SK-N-SH (cell line): ENCODE data around the gene RPL26. TPM values are rescaled to one million over a fixed set of nuclear protein-coding genes. Genes with fewer than 3 reads are reported as not detected.

ENCODE experiments used
- CTCF ChIA-PET: fragments of 300-600, 350-600 bp; formaldehyde crosslinking; extraction: SDS; loops from one replicate; lab custom pipeline; 2021; lab: Yijun Ruan, JAX
- POLR2A ChIA-PET: fragments of 350-600 bp; sonication (Branson Sonifier 250); formaldehyde crosslinking; extraction: SDS; loops from one replicate; lab custom pipeline; 2020; ENCODE audit warnings: antibody characterized with exemption, inconsistent platforms; lab: Yijun Ruan, JAX
- DNase-seq: peaks from one replicate; pipeline ENCODE4 v3.0.0; 2012
- H2AFZ ChIP-seq: fragments of 200-600 bp; sonication (generic); 2 replicates; pipeline ENCODE4 v1.8.1; 2016; ENCODE audit warnings: antibody characterized with exemption, mild to moderate bottlenecking, low read depth
- H3F3A ChIP-seq: fragments of 200-600 bp; sonication (generic); replicated peaks from 2 replicates; pipeline ENCODE3; 2016; ENCODE audit warnings: antibody characterized with exemption, mild to moderate bottlenecking; ENCODE audit not compliant: insufficient read depth
- H3K27ac ChIP-seq, 2 experiments: fragments of 200-500 bp in 1 of 2; fragments of 200-600 bp in 1 of 2; sonication (Bioruptor generic) in 1 of 2; sonication (generic), shearing (Covaris generic) in 1 of 2; 2 replicates each; pipeline versions ENCODE4 v1.5.1 to v1.6.1; 2014 to 2016; ENCODE audit warnings: low read depth in 2 of 2, inconsistent platforms in 1 of 2, low read length in 1 of 2, mild to moderate bottlenecking in 1 of 2, mixed read lengths in 1 of 2
- H3K27me3 ChIP-seq: fragments of 200-600 bp; sonication (generic), shearing (Covaris generic); 2 replicates; pipeline ENCODE4 v1.6.1; 2016; ENCODE audit warnings: mixed run types; ENCODE audit not compliant: insufficient read depth
- H3K36me3 ChIP-seq, 2 experiments: fragments of 200-500 bp in 1 of 2; fragments of 200-600 bp in 1 of 2; sonication (Bioruptor generic) in 1 of 2; sonication (generic) in 1 of 2; replicated peaks in 1 of 2; 2 replicates each; pipeline versions ENCODE3 to v1.5.1; 2014 to 2016; ENCODE audit warnings: low read length in 1 of 2, mild to moderate bottlenecking in 1 of 2; ENCODE audit not compliant: insufficient read depth in 2 of 2, control insufficient read depth in 1 of 2
- H3K4me1 ChIP-seq, 2 experiments: fragments of 200-500 bp in 1 of 2; fragments of 200-600 bp in 1 of 2; sonication (Bioruptor generic) in 1 of 2; sonication (generic), shearing (Covaris generic) in 1 of 2; 2 replicates each; pipeline versions ENCODE4 v1.5.1 to v1.6.1; 2014 to 2016; ENCODE audit warnings: low read depth in 1 of 2, low read length in 1 of 2, mixed run types in 1 of 2; ENCODE audit not compliant: insufficient read depth in 2 of 2, control insufficient read depth in 1 of 2
- H3K4me2 ChIP-seq: fragments of 200-600 bp; sonication (generic), shearing (Covaris generic); 2 replicates; pipeline ENCODE4 v1.6.1; 2017; ENCODE audit warnings: mixed run types
- H3K4me3 ChIP-seq, 2 experiments: fragments of 200-500 bp in 1 of 2; fragments of 200-600 bp in 1 of 2; sonication (Bioruptor generic) in 1 of 2; sonication (generic), shearing (Covaris generic) in 1 of 2; 2 replicates each; pipeline versions ENCODE4 v1.5.1 to v1.8.1; 2014 to 2016; ENCODE audit warnings: low read depth in 2 of 2, inconsistent platforms in 1 of 2, low read length in 1 of 2, mild to moderate bottlenecking in 1 of 2, mixed read lengths in 1 of 2, moderate library complexity in 1 of 2
- H3K79me2 ChIP-seq: fragments of 200-600 bp; sonication (generic); 2 replicates; pipeline ENCODE4 v1.8.1; 2017; ENCODE audit warnings: mild to moderate bottlenecking; ENCODE audit not compliant: insufficient read depth
- H3K9ac ChIP-seq: fragments of 200-600 bp; sonication (generic); 2 replicates; pipeline ENCODE4 v1.6.1; 2017; ENCODE audit warnings: mixed run types
- H3K9me2 ChIP-seq: fragments of 200-600 bp; sonication (generic); 2 replicates; pipeline ENCODE4 v1.6.1; 2017; ENCODE audit warnings: mixed run types
- H3K9me3 ChIP-seq: fragments of 200-600 bp; sonication (generic); 2 replicates; pipeline ENCODE4 v1.6.1; 2017; ENCODE audit warnings: mixed run types, mild to moderate bottlenecking, moderate library complexity
- H4K20me1 ChIP-seq: fragments of 200-600 bp; sonication (generic); 2 replicates; pipeline ENCODE4 v1.6.1; 2017; ENCODE audit warnings: mild to moderate bottlenecking, mixed run types; ENCODE audit not compliant: insufficient read depth
- FOXM1 ChIP-seq: IDR thresholded peaks from 2 replicates; pipeline ENCODE4 v1.4.0; 2012; ENCODE audit warnings: low read depth, mild to moderate bottlenecking
- MEF2A ChIP-seq: IDR thresholded peaks from 2 replicates; pipeline ENCODE4 v1.4.0; 2012; ENCODE audit warnings: low read depth, borderline replicate concordance
- MXI1 ChIP-seq: IDR thresholded peaks from 2 replicates; pipeline ENCODE4 v1.6.1; 2012; ENCODE audit warnings: mild to moderate bottlenecking, low read depth, low read length, improper control_type of control experiment
- NFIC ChIP-seq: IDR thresholded peaks from 2 replicates; pipeline ENCODE4 v1.4.0; 2012; ENCODE audit warnings: borderline replicate concordance
- NRF1 ChIP-seq: IDR thresholded peaks from 2 replicates; pipeline ENCODE4 v1.6.1; 2012; ENCODE audit warnings: low read depth, mild to moderate bottlenecking, low read length
- POLR2AphosphoS5 ChIP-seq: IDR thresholded peaks from 2 replicates; pipeline ENCODE4 v1.6.1; 2012; ENCODE audit warnings: low read depth, low read length
- RAD21 ChIP-seq: IDR thresholded peaks from 2 replicates; pipeline ENCODE4 v1.6.1; 2012; ENCODE audit warnings: mild to moderate bottlenecking, low read length
- RCOR1 ChIP-seq: fragments of 150-350 bp; IDR thresholded peaks from 2 replicates; pipeline ENCODE4 v1.6.1; 2017; ENCODE audit warnings: antibody characterized with exemption, low read length
- SIN3A ChIP-seq: IDR thresholded peaks from 2 replicates; pipeline ENCODE4 v1.6.1; 2012; ENCODE audit warnings: low read depth, mild to moderate bottlenecking, low read length, moderate library complexity, borderline replicate concordance
- TAF1 ChIP-seq: IDR thresholded peaks from 2 replicates; pipeline ENCODE4 v1.6.1; 2012; ENCODE audit warnings: low read depth, mild to moderate bottlenecking, low read length, moderate library complexity, borderline replicate concordance
- WGBS: methylation state at CpG from one replicate; pipeline ENCODE4 v1.1.6; 2017; ENCODE audit warnings: low lambda C conversion rate; 5-methylcytosine and 5-hydroxymethylcytosine counted together
- polyA plus RNA-seq, 3 experiments: library from polyadenylated mRNA; depleted of rRNA; stranded (reverse); fragments of >200 nt; gene quantifications; 2 replicates each; pipeline ENCODE4 v1.2.3, GENCODE V29; 2012
- TF ChIP-seq, protein P1 (sequence below): IDR thresholded peaks from 2 replicates; pipeline ENCODE4 v1.4.0; 2012; ENCODE audit warnings: low read depth
- TF ChIP-seq, protein P2 (sequence below): IDR thresholded peaks from 2 replicates; pipeline ENCODE4 v1.4.0; 2012; ENCODE audit warnings: low read depth, borderline replicate concordance
- TF ChIP-seq, protein P3 (sequence below): fragments of 150-350 bp; IDR thresholded peaks from 2 replicates; pipeline ENCODE4 v1.6.1; 2016; ENCODE audit warnings: mild to moderate bottlenecking, low read depth, low read length

The RPL26 gene
- polyA plus RNA-seq, 1 of the 3 experiments (the other 2 are of a cell fraction) = 4,770 TPM

DNA sequence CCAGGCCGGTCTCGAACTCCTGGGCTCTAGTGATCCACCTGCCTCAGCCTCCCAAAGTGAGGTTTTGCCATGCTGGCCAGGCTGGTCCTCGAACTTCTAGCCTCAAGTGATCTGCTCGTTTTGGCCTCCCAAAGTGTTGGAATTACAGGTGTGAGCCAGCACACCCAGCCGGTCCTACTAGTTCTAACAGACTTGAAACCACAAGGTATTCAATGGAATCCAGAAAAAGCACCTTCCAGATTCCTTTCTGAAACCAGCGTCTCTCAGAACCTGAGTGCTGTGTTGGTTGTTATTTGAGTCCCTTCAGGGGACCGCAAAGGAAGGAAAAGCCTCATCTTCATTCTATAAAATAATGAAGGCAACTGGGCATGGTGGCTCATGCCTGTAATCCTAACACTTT, 10.6 kb downstream of the RPL26 start:
- peaks cover 27 to 35% of the 10 kb centered on the region in 2 experiments for H3K36me3 ChIP-seq
- CTCF ChIA-PET = no interaction called here

DNA sequence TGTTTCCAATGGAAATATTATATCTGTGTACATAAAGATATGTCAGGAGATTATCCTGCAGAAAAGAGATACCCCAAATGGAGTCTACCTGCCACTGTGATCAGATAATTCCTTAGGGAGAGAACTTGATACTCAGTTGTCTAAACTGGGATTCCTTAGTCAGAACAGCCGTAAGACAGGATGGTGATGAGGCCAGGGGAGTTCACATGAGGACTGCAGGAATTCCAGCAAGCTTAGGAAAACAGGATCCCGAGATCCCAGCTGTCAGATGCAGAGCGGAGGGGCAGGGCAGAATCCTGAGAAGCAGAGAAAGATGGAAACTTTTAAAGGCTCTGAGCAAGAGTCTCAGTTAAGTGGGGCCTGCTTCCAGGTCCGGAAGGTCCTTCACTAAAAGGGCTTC, 11.2 kb downstream of the RPL26 start:
- Histone ChIP-seq H3K9ac (no peak overlapping the region), H3K9me3 (no peaks in the 10 kb centered on the region), H3K27me3 (no peaks in the 10 kb centered on the region), H3K79me2 (peaks cover 14% of the 10 kb centered on the region; the same call in 1 of the 2 replicates), H3F3A (peaks cover 9% of the 10 kb centered on the region), H4K20me1 (0 out of 2 replicates have a peak, but pooled peaks cover under 1% of the 10 kb centered on the region), H3K36me3 (peaks cover 20 to 29% of the 10 kb centered on the region in 2 experiments), H3K9me2 (no peaks in the 10 kb centered on the region), H3K27ac (no peak overlapping the region), H2AFZ (no peak overlapping the region)
- WGBS = 81% methylated on average over 4 of the region's 4 CpGs
- no peak for DNase-seq
- POLR2A ChIA-PET = no interaction called here
- TF ChIP-seq MXI1 = no peak
- no peak for TF ChIP-seq RAD21
- TF ChIP-seq FOXM1 = no peak
- TF ChIP-seq RCOR1 = no peak
- no peak for TF ChIP-seq NFIC
- TF ChIP-seq MEF2A = no peak
- no peak for TF ChIP-seq POLR2AphosphoS5
- TF ChIP-seq, all 33 proteins: peak for 0
- no peak overlapping the region for H3K4me2 ChIP-seq
- H3K4me3 ChIP-seq = no peak overlapping the region
- peaks cover 8 to 9% of the 10 kb centered on the region in 2 experiments; a peak in 2 of 4 replicates for H3K4me1 ChIP-seq
- CTCF ChIA-PET = no interaction called here

More for the DNA sequence above, 10.6 kb downstream of the RPL26 start:
- H4K20me1 ChIP-seq = 0 out of 2 replicates have a peak, but pooled peaks cover 5% of the 10 kb centered on the region
- no peak overlapping the region for H3K4me3 ChIP-seq
- peaks cover 10 to 11% of the 10 kb centered on the region in 2 experiments; a peak in 2 of 4 replicates for H3K4me1 ChIP-seq
- no peak overlapping the region for H3K9ac ChIP-seq
- no peak overlapping the region for H2AFZ ChIP-seq
- TF ChIP-seq SIN3A (no peak), NFIC (no peak), NRF1 (no peak), TAF1 (no peak)
- TF ChIP-seq, protein P1, sequence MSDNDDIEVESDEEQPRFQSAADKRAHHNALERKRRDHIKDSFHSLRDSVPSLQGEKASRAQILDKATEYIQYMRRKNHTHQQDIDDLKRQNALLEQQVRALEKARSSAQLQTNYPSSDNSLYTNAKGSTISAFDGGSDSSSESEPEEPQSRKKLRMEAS = no peak
- TF ChIP-seq, protein P2, sequence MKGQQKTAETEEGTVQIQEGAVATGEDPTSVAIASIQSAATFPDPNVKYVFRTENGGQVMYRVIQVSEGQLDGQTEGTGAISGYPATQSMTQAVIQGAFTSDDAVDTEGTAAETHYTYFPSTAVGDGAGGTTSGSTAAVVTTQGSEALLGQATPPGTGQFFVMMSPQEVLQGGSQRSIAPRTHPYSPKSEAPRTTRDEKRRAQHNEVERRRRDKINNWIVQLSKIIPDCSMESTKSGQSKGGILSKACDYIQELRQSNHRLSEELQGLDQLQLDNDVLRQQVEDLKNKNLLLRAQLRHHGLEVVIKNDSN = no peak
- TF ChIP-seq, protein P3, sequence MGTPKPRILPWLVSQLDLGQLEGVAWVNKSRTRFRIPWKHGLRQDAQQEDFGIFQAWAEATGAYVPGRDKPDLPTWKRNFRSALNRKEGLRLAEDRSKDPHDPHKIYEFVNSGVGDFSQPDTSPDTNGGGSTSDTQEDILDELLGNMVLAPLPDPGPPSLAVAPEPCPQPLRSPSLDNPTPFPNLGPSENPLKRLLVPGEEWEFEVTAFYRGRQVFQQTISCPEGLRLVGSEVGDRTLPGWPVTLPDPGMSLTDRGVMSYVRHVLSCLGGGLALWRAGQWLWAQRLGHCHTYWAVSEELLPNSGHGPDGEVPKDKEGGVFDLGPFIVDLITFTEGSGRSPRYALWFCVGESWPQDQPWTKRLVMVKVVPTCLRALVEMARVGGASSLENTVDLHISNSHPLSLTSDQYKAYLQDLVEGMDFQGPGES = no peak
- no peak overlapping the region for H3K4me2 ChIP-seq
- H3K79me2 ChIP-seq = peaks cover 14% of the 10 kb centered on the region; the same call in 1 of the 2 replicates
- no peak overlapping the region for H3K27ac ChIP-seq
- DNase-seq = no peak
- no peaks in the 10 kb centered on the region for H3K9me3 ChIP-seq
- peaks cover 15% of the 10 kb centered on the region for H3F3A ChIP-seq
- WGBS = 91% methylated on average over 7 of the region's 7 CpGs
- no peaks in the 10 kb centered on the region for H3K9me2 ChIP-seq
- POLR2A ChIA-PET = no interaction called here
- H3K27me3 ChIP-seq = no peaks in the 10 kb centered on the region
